D721Med (cell line): ENCODE data around the gene MDP1.

ENCODE experiments used
- DNase-seq: peaks from one replicate; pipeline ENCODE4 v3.0.0; 2011; ENCODE audit warnings: low spot score; ENCODE audit not compliant: insufficient read length
- FAIRE-seq: peaks from 2 replicates; lab custom pipeline; 2011; peaks lifted over from hg19 to GRCh38; lab: Jason Lieb, UNC
- TF ChIP-seq, protein P1 (sequence below): IDR thresholded peaks from 2 replicates; pipeline ENCODE4 v1.5.1; 2012; ENCODE audit warnings: mild to moderate bottlenecking, control low read depth; ENCODE audit not compliant: insufficient read depth; ENCODE audit errors: missing control alignments

The MDP1 gene

GRCh38 chr14:24192933-24193332 is 22.9 kb downstream of the MDP1 start:
- DNase-seq: no peak
- FAIRE-seq: no peak
- TF ChIP-seq, protein P1, sequence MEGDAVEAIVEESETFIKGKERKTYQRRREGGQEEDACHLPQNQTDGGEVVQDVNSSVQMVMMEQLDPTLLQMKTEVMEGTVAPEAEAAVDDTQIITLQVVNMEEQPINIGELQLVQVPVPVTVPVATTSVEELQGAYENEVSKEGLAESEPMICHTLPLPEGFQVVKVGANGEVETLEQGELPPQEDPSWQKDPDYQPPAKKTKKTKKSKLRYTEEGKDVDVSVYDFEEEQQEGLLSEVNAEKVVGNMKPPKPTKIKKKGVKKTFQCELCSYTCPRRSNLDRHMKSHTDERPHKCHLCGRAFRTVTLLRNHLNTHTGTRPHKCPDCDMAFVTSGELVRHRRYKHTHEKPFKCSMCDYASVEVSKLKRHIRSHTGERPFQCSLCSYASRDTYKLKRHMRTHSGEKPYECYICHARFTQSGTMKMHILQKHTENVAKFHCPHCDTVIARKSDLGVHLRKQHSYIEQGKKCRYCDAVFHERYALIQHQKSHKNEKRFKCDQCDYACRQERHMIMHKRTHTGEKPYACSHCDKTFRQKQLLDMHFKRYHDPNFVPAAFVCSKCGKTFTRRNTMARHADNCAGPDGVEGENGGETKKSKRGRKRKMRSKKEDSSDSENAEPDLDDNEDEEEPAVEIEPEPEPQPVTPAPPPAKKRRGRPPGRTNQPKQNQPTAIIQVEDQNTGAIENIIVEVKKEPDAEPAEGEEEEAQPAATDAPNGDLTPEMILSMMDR: no peak

DNA sequence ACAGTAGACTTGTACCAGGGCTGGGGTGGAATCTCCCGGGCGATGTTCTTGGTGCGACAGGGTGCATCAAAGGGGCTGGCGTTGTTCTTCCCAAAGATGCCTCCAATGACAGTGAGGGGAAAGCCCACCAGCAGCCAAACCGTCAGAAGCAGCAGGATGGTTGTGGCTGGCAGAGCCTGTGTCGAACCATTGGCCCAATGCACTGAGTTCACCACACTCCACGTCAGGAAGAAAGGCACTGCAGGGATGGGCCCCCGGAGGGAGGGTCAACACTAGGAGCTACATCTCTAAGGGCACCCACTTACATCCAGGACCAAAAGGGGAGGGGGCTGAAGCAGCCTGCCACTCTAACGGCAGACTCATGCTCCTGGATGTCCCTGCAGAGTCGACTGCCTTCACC is 25.4 kb downstream of the MDP1 start:
- FAIRE-seq: no peak
- DNase-seq: no peak
- TF ChIP-seq, protein P1: no peak

- DNase-seq: no peak
- TF ChIP-seq, protein P1: no peak
- no peak for FAIRE-seq
Measured at GRCh38 chr14:24189460-24189859, 26.4 kb downstream of the MDP1 start.

DNA sequence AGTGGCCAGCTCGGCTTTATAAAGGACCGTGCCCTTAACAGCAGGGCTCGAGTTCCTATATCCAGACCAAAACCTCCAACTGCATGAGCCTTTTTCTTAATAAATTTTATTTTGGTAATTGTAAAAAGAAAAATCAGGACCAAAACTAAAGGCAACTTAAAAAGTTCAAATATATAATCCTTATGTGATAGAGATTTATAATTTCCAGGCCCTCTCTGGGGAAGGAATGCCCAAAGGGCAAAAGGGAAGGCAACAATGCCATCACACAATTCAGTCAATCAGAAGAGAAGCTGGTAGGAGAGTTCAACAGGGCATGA is 26.8 kb downstream of the MDP1 start:
- TF ChIP-seq, protein P1: no peak
- DNase-seq: no peak
- FAIRE-seq: no peak

GRCh38 chr14:24188251-24189058 is 27.4 kb downstream of the MDP1 start, which contains the start of gene IPO4:
IPO4 (minus strand) TSS chr14:24188816; CDS start chr14:24188787, 29 bp downstream.
- TF ChIP-seq, protein P1: no peak
- FAIRE-seq: no peak

GRCh38 chr14:24187539-24187915 is 28.3 kb downstream of the MDP1 start:
- FAIRE-seq (no peak), DNase-seq (no peak)
- TF ChIP-seq, protein P1: no peak

More at GRCh38 chr14:24188251-24189058, 27.4 kb downstream of the MDP1 start, which contains the start of gene IPO4:
- peak; percentile 99 for DNase-seq
